Activated naive CD4-positive, alpha-beta T cell treated with anti-CD3 and anti-CD28 coated beads for 36 hours (primary cell): ENCODE results near the gene RUSC1. TPM values are rescaled to one million over a fixed set of nuclear protein-coding genes. Genes with fewer than 3 reads are reported as not detected.

Experiments used
- CTCF ChIA-PET: fragments of 350-600 bp; sonication (Branson Sonifier 250); formaldehyde crosslinking; loops from one replicate; lab custom pipeline; 2021; ENCODE audit warnings: antibody characterized with exemption; lab: Charles Lee
- DNase-seq: peaks from one replicate; pipeline ENCODE4 v3.0.0-alpha.2; 2020
- H3K27ac Mint-ChIP-seq: one replicate; pipeline ENCODE4 v1.8.0; 2021; ENCODE audit warnings: mild to moderate bottlenecking, mixed read lengths
- H3K27me3 Mint-ChIP-seq: one replicate; pipeline ENCODE4 v1.8.0; 2021; ENCODE audit warnings: low read depth, mixed read lengths
- H3K36me3 Mint-ChIP-seq: one replicate; pipeline ENCODE4 v1.8.0; 2021; ENCODE audit warnings: low read depth, mixed read lengths
- H3K4me1 Mint-ChIP-seq: one replicate; pipeline ENCODE4 v1.8.0; 2021; ENCODE audit warnings: low read depth, mixed read lengths
- H3K4me3 Mint-ChIP-seq: one replicate; pipeline ENCODE4 v1.8.0; 2021; ENCODE audit warnings: mild to moderate bottlenecking, moderate library complexity, mixed read lengths
- H3K9me3 Mint-ChIP-seq: one replicate; pipeline ENCODE4 v1.8.0; 2021; ENCODE audit warnings: mixed read lengths
- intact Hi-C: fragments of 100-400 bp; cut with micrococcal nuclease; formaldehyde crosslinking; loops from one replicate; pipeline ENCODE4 v1.15.1; 2023
- total RNA-seq, 2 experiments: library from RNA; stranded (reverse); gene quantifications; one replicate each; pipeline ENCODE4 v1.2.3, GENCODE V29; 2021

The RUSC1 gene
- total RNA-seq, 2 experiments from 2014 or later, result 16.8 to 17.2 TPM

- DNase-seq, result no peak
- H3K4me3 Mint-ChIP-seq, result no peak overlapping the region
- intact Hi-C loops, result no loop called here
- no peaks in the 10 kb centered on the region for H3K4me1 Mint-ChIP-seq
- H3K27me3 Mint-ChIP-seq, result peaks cover 17% of the 10 kb centered on the region
- H3K27ac Mint-ChIP-seq, result no peak overlapping the region
- CTCF ChIA-PET, result interaction anchor here (2.9 kb wide), 1 partner anchor 49 kb away, joined by 10 read pairs; no protein-coding TSS in a partner anchor
- H3K9me3 Mint-ChIP-seq, result no peaks in the 10 kb centered on the region
- no peaks in the 10 kb centered on the region for H3K36me3 Mint-ChIP-seq
Observed at GRCh38 chr1:155300024-155300423, 20.7 kb upstream of the RUSC1 start.

DNA sequence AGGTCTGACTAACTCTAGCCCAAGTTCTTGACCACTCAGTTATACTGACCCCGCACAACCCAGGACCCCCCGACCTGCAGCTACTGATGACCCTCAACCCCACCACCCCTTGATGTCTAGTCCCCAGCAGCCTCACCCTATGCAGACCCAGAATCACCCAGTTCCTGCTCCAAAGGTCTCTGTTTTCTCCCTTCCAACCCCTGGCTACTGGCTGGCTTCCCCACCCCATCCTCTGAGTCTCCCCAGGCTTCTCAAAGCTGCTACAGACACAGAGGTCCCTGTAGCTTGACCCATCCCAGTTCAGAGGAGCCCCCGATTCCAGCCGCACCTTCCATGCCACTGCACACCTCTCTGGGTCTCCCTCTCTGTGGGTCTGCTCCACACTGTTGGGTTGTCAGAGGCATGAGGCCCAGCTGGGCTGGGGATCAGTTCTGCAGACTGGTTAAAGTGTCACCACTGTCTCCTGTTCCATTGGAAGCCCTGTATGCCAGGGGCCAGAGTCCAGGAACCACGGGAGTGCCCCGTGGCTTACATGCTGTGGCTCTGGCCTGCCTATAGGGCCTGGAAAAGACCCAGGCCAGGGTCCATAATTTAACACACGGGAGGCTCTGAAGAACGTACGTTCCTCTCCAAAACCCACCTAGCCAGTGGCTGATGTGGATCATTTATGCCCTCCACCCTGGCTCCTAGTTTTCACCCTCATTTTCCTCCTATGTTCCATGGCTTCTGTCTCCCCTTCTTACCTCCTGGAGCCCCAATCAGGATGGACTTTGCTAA, 20.0 kb upstream of the RUSC1 start:
- CTCF ChIA-PET, result interaction anchor here (2.9 kb wide), 1 partner anchor 50 kb away, joined by 10 read pairs; no protein-coding TSS in a partner anchor
- Mint-ChIP-seq H3K27me3 (peaks cover 13% of the 10 kb centered on the region), H3K36me3 (no peaks in the 10 kb centered on the region), H3K27ac (no peak overlapping the region), H3K4me1 (no peaks in the 10 kb centered on the region), H3K4me3 (no peak overlapping the region), H3K9me3 (no peaks in the 10 kb centered on the region)
- no peak for DNase-seq
- intact Hi-C loops, result no loop called here

DNA sequence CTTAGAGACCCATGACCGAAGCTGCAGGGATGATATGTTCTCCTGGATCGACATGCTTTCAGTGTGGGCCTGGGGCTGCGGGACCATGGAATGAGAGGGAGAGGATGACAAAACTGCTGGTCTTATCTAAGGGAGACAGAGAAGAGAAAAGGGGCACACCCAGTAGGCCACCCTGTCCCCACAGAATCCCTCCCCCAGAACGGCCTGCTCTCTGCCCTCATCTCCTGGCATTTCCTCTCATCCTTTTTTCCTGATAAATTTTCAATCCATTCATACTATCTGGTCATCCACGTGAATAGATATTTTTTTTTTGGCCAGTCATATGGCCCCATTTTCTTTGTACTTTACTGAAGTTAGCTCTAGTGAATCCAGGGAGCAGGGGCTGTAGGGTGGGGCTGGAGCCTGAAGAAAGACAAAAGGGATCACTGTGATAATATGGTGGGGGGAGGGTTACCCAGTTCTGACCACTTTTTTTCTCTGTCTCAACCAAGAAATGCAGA, 19.3 kb upstream of the RUSC1 start, which contains the start of gene PKLR:
Gene PKLR, minus strand, starts transcription at position 97 of the 500 bp plus-strand sequence. Its CDS starts 43 bp downstream, at position 54.
- intact Hi-C loops, result no loop called here
- Mint-ChIP-seq H3K9me3 (no peaks in the 10 kb centered on the region), H3K4me1 (no peaks in the 10 kb centered on the region), H3K27me3 (peaks cover 8% of the 10 kb centered on the region), H3K4me3 (no peak within 1 kb of the TSS), H3K36me3 (no peaks in the 10 kb centered on the region), H3K27ac (no peak within 1 kb of the TSS)
- no peak for DNase-seq
- CTCF ChIA-PET, result interaction anchor here (2.9 kb wide), 1 partner anchor 51 kb away, joined by 10 read pairs; no protein-coding TSS in a partner anchor

- peaks cover 5% of the 10 kb centered on the region for H3K4me1 Mint-ChIP-seq
- H3K9me3 Mint-ChIP-seq, result no peaks in the 10 kb centered on the region
- intact Hi-C loops, result loop anchor here (5.0 kb wide), 2 partner anchors 112 to 132 kb away; partner anchors contain the start of genes KRTCAP2 and TRIM46
- DNase-seq, result no peak
- peaks cover 8% of the 10 kb centered on the region for H3K36me3 Mint-ChIP-seq
- CTCF ChIA-PET, result interaction anchor here (1.2 to 2.1 kb wide), 2 partner anchors 19 to 54 kb away, joined by 3 to 12 read pairs; no protein-coding TSS in a partner anchor
- no peak overlapping the region for H3K27ac Mint-ChIP-seq
- H3K4me3 Mint-ChIP-seq, result no peak overlapping the region
- H3K27me3 Mint-ChIP-seq, result no peaks in the 10 kb centered on the region
Observed at GRCh38 chr1:155304558-155305063, 16.1 kb upstream of the RUSC1 start.

DNA sequence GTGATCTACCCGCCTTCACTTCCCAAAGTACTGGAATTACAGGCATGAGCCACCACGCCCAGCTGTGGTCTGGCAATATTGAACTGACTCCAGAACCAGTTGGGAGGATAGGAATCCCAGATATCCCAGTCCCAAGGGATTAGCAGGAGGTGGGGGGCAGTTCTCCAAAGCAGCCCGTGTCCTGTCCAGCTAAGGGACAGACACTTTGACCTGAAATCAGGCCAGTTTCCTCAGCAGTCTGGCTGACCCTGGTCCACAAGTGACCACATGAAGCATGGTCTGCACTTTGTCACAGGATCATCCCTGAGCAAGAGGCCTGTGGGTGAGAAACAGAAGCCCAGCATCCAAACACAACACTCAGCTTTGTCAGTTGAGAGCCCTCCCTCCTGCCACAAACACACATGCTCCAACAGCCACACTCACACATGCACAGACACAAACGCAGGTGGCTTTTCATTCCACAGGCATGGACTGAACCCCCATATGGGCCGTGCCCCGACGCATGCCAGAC, 14.8 kb upstream of the RUSC1 start:
- Mint-ChIP-seq H3K27ac (peak overlapping the region; percentile 61), H3K9me3 (no peaks in the 10 kb centered on the region)
- CTCF ChIA-PET, result interaction anchor here (0.7 to 2.1 kb wide), 3 partner anchors 26 to 112 kb away, joined by 3 to 12 read pairs (median 3); no protein-coding TSS in a partner anchor

DNA sequence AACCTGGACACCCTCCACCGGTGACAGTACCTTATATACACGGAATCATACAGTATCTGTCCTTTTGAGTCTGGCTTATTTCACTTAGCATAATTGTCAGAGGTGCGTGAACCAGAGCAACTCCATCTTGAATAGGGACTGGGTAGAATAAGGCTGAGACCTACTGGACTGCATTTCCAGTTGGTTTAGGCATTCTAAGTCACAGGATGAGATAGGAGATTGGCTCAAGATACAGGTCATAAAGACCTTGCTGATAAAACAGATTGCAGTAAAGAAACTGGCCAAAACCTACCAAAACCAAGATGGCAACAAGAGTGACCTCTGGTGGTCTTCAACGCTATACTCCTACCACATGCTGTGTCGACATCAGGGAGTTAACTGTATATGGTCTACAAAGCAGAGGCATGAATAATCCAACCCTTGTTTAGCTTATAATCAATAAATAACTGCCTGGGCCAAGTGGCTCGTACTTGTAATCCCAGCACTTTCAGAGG, 13.4 kb upstream of the RUSC1 start:
- Mint-ChIP-seq H3K4me1 (peaks cover 28% of the 10 kb centered on the region), H3K27me3 (no peaks in the 10 kb centered on the region)
- intact Hi-C loops, result loop anchor here (5.0 kb wide), 2 partner anchors 115 to 135 kb away; partner anchors contain the start of genes KRTCAP2 and TRIM46

More for the DNA sequence above, 14.8 kb upstream of the RUSC1 start:
- no peak for DNase-seq
- intact Hi-C loops, result loop anchor here (5.0 kb wide), 2 partner anchors 114 to 134 kb away; partner anchors contain the start of genes KRTCAP2 and TRIM46
- H3K27me3 Mint-ChIP-seq, result no peaks in the 10 kb centered on the region
- H3K4me1 Mint-ChIP-seq, result peaks cover 17% of the 10 kb centered on the region
- H3K36me3 Mint-ChIP-seq, result peaks cover 20% of the 10 kb centered on the region
- H3K4me3 Mint-ChIP-seq, result no peak overlapping the region

GRCh38 chr1:155308493-155309422, 11.9 kb upstream of the RUSC1 start, which contains the start of gene FDPS:
Gene FDPS, plus strand, starts transcription at chr1:155308866. Its CDS starts 924 bp downstream, at chr1:155309790.
- peak within 1 kb of the TSS; percentile 99 for H3K27ac Mint-ChIP-seq
- peaks cover 35% of the 10 kb centered on the region for H3K4me1 Mint-ChIP-seq
- peak within 1 kb of the TSS; percentile 96 for H3K4me3 Mint-ChIP-seq
- intact Hi-C loops, result loop anchor here (1.0 to 5.0 kb wide), 15 partner anchors 15 to 746 kb away; partner anchors contain the start of genes CLK2, ENTREP3, HCN3 and KRTCAP2
- no peaks in the 10 kb centered on the region for H3K27me3 Mint-ChIP-seq
- H3K9me3 Mint-ChIP-seq, result no peaks in the 10 kb centered on the region
- peaks cover 43% of the 10 kb centered on the region for H3K36me3 Mint-ChIP-seq
- DNase-seq, result peak; percentile 99
- CTCF ChIA-PET, result interaction anchor here (0.8 to 1.9 kb wide), 4 partner anchors 15 to 102 kb away, joined by 3 to 34 read pairs (median 6); partner anchors contain the start of genes CLK2 and THBS3

More for the DNA sequence above, 13.4 kb upstream of the RUSC1 start:
- DNase-seq, result peak; percentile 34
- H3K27ac Mint-ChIP-seq, result peak overlapping the region; percentile 99
- H3K4me3 Mint-ChIP-seq, result peak overlapping the region; percentile 96
- H3K36me3 Mint-ChIP-seq, result peaks cover 32% of the 10 kb centered on the region
- CTCF ChIA-PET, result interaction anchor here (0.6 to 1.9 kb wide), 8 partner anchors 8 to 371 kb away, joined by 3 to 34 read pairs (median 3); partner anchors contain the start of gene PMVK
- no peaks in the 10 kb centered on the region for H3K9me3 Mint-ChIP-seq

GRCh38 chr1:155309423-155310021, 11.2 kb upstream of the RUSC1 start:
- CTCF ChIA-PET, result no interaction called here
- peak; percentile 12 for DNase-seq
- intact Hi-C loops, result loop anchor here (2.0 to 5.0 kb wide), 4 partner anchors 101 to 745 kb away; partner anchors contain the start of genes KRTCAP2, LAMTOR2, MTX1 and TRIM46
- Mint-ChIP-seq H3K4me1 (peaks cover 35% of the 10 kb centered on the region), H3K27ac (peak overlapping the region; percentile 99), H3K9me3 (no peaks in the 10 kb centered on the region), H3K4me3 (peak overlapping the region; percentile 96), H3K27me3 (no peaks in the 10 kb centered on the region), H3K36me3 (peaks cover 43% of the 10 kb centered on the region)

DNA sequence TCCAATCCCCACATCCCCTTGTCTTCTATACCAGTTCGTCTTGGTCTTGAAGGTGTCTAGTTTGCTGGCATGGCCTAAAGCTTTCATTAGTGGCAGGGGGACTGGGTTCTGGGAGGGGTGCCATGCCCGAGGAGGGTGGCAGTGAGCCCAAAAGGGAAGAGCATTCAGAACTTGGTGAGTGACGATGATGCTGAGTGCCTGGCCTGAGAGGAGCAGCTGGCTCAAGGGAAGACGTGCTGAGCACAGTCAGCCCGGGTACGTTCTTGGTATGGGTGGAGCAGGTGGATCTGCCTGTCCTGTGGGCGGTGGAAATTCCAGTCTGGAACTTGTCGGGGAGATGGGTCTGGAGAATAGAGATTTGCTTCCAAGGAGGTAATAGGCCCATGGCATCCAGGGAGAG, 7.4 kb upstream of the RUSC1 start:
- no peaks in the 10 kb centered on the region for H3K27me3 Mint-ChIP-seq
- DNase-seq, result no peak

GRCh38 chr1:155316922-155317321, 3.8 kb upstream of the RUSC1 start:
- CTCF ChIA-PET, result interaction anchor here (0.7 to 2.7 kb wide), 3 partner anchors 66 to 497 kb away, joined by 3 to 14 read pairs (median 3); no protein-coding TSS in a partner anchor
- Mint-ChIP-seq H3K4me1 (peaks cover 38% of the 10 kb centered on the region), H3K36me3 (peaks cover 31% of the 10 kb centered on the region), H3K4me3 (no peak overlapping the region), H3K27ac (no peak overlapping the region), H3K9me3 (no peaks in the 10 kb centered on the region), H3K27me3 (no peaks in the 10 kb centered on the region)
- no peak for DNase-seq
- intact Hi-C loops, result no loop called here

More for the DNA sequence above, 7.4 kb upstream of the RUSC1 start:
- Mint-ChIP-seq H3K9me3 (no peaks in the 10 kb centered on the region), H3K27ac (no peak overlapping the region), H3K4me3 (no peak overlapping the region), H3K36me3 (peaks cover 51% of the 10 kb centered on the region), H3K4me1 (peaks cover 30% of the 10 kb centered on the region)
- intact Hi-C loops, result no loop called here
- CTCF ChIA-PET, result interaction anchor here (1.3 kb wide), 1 partner anchor 10 kb away, joined by 5 read pairs; no protein-coding TSS in a partner anchor
